GM21825 (cell line): ENCODE measurements around the gene ZC3H6.
"Not testable (repeated sequence)": the region's sequence is repeated elsewhere in the genome, so short reads cannot be mapped to it uniquely, and the experiment has no call there.

Experiments
- ATAC-seq: cut with Tn5 transposase; IDR thresholded peaks from one replicate; pipeline ENCODE4 v1.9.1; 2021; ENCODE audit warnings: mild to moderate bottlenecking, moderate library complexity; ENCODE audit not compliant: unreplicated experiment

The ZC3H6 gene

DNA sequence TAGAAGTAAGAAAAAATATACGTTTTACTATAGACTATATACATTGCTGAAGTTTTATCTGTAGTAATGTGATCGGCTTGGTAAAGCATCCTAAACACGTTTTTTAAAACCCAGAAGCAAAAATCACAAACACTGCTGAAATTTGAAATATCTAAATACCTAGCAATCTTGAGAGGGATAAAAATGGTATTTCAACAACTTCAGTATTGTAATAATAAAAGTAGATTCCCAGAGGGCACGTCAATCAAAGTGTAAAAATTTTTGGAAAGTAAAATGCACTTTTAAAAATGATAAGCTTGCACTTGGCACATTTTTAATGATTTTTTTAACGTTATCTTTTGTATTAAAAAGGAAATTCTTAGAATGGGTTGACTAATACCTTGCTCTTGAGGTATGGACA, 1.6 kb downstream of the ZC3H6 start:
- no peak for ATAC-seq

- ATAC-seq, result no peak
Measured at GRCh38 chr2:112277596-112278220, 2.3 kb downstream of the ZC3H6 start.

DNA sequence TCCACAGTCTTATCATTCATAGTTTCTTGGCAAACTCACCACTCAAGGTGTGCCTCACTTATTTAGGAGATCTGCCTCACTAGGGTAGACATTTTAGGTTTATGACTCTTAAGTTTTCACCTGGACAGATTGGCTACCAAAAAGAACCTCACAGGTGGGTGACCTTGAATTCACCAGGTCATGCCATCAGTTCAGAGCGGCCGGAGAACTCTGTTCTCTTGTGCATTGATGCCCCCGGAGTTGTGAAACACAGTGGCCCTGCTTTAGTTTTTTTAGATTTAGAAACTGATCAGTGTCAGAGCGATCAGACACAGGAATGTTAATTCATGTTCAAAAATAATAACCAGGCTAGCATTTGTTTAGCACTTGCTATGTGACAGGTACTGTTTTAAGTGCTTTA, 6.7 kb downstream of the ZC3H6 start:
- ATAC-seq, result not testable (repeated sequence)

- not testable (repeated sequence) for ATAC-seq
Measured at GRCh38 chr2:112283535-112283934, 8.1 kb downstream of the ZC3H6 start.

DNA sequence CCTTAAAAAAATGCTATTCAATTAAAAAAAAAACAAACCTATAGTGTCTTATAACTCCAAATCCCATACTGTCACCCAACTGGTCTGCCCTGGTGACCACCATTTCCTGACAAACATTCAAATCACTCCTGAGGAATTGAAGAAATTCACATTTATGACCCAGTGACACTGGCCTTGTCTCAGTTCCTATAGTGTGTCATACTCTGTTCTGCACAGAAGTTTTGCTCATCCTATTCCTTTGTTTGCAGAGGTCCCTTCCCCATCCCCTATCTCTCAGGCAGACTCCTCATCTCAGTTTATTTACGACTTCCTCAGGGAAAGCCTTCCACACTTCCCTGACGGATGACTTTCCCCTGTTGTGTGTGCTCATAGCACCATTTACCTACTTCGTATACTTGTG, 14.7 kb downstream of the ZC3H6 start:
- no peak for ATAC-seq

GRCh38 chr2:112290648-112291047, 15.3 kb downstream of the ZC3H6 start:
- ATAC-seq, result no peak

DNA sequence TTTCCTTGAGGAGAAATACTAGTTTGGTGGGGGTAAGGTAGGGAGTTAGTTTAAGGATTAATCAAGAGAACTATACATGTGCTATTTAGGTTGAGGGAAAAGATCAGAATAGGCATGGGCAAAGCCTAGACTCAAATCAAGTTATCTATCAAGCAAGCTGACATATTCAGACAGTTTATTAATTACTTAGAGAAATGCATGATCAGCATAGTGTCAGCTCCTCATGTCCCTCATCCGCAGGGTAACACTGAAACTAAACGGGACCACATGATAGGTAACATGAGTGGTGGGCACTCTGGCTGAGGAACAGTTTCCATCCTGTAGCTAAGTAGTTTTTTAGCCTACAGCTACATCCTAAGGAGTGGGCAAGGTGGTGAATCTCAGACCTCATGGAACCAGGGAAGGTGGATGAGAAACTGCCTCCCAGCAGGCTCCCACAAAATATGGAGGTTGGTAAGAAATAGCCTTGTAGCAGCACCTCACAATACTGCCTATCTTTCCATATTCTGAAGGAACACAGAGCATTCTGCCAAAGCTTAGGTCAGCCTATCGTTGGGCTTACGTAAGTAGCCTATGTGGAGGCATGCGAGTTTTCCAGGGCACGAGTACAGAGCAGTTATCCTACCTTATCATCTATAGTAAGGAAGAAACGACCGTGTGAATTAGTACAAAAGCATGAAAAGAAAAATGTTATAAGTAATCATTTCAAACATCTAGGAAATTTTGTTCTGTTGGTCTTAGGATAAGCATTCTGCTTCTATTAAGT, 18.4 kb downstream of the ZC3H6 start:
- no peak for ATAC-seq

GRCh38 chr2:112295407-112296078, 20.1 kb downstream of the ZC3H6 start:
- ATAC-seq, result no peak

DNA sequence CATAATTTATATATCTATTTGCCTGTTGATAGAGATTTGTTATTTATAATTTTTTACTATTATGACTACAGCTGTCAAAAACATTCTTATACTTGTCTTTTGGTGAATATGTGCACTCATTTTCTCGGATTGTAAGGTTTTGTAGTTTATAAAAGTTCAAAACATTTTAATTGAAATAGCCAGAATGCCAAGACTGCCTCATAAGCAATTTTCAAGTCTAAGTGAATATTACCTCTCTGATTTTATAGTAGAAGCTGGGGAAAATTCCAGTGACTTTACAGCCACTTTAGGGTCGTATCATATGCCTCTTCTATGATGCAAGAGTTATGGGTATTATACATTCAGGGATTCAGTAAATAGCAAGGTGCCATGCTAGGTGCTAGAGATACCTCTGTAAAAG, 21.0 kb downstream of the ZC3H6 start:
- ATAC-seq, result no peak

- ATAC-seq, result no peak
Measured at GRCh38 chr2:112301171-112301584, 25.8 kb downstream of the ZC3H6 start.

GRCh38 chr2:112301973-112302372, 26.6 kb downstream of the ZC3H6 start:
- ATAC-seq, result no peak

DNA sequence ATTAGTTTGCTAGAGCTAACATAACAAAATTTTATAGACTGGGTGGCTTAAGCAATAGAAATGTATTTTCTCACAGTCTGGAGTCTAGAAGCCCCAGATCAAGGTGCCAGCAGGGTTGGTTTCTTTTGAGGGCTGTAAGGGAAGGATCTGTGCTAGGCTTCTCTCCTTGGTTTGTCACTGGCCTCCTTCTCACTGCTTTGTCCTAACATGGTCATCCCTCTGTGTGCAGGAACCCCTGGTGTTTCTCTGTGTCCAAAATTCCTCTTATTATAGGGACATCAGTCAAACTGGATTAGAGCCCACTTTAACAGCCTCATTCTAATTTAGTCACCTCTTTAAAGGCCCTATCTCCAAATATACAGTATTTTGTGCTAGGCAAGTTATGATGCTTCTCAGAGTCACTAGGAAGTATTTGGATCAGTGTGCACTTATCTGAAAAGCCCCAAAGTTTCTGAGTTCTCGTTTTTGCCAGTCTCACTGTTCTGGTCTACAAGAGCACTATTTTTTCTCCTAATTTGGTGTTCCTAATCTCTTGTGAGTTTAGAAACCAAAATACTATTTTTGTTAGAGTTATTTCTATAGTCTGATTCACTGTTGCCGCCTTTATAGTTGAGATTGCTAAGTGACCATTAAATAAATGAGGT, 29.0 kb downstream of the ZC3H6 start:
- no peak for ATAC-seq

GRCh38 chr2:112305132-112305531, 29.7 kb downstream of the ZC3H6 start:
- no peak for ATAC-seq

- no peak for ATAC-seq
Measured at GRCh38 chr2:112310906-112311305, 35.5 kb downstream of the ZC3H6 start.

- no peak for ATAC-seq
Measured at GRCh38 chr2:112311932-112312331, 36.5 kb downstream of the ZC3H6 start.

- no peak for ATAC-seq
Measured at GRCh38 chr2:112312821-112313220, 37.4 kb downstream of the ZC3H6 start.

- no peak for ATAC-seq
Measured at GRCh38 chr2:112314856-112315255, 39.5 kb downstream of the ZC3H6 start.

GRCh38 chr2:112317303-112318158, 42.1 kb downstream of the ZC3H6 start:
- no peak for ATAC-seq

DNA sequence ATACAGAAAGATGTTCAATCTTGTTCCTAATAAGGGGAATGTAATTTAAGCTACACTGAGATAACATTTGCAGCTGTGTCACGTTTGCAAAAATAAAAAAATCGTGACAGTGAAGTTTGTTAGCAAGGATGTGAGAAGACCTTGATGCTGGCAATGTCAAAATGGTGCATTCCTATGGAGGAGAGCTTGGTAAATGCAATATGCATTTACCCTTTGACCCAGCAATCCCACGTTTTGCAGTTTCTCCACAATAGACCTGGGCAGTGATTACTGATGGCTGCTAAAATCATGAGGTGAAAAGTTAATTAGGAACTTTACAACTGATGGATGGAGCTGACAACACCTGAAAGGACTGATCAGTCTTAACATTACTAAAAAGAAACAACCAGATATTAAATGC, 43.1 kb downstream of the ZC3H6 start:
- no peak for ATAC-seq
